Endothelial cell of umbilical vein (primary cell): ENCODE data around the gene TOP3B.

Source experiments
- EZH2 ChIP-seq: IDR thresholded peaks from 2 replicates; pipeline ENCODE4 v1.6.1; 2012; ENCODE audit warnings: borderline replicate concordance, low read depth, mild to moderate bottlenecking, moderate library complexity, low read length, inconsistent platforms; ENCODE audit not compliant: severe bottlenecking
- POLR2A ChIP-seq: IDR thresholded peaks from 2 replicates; pipeline ENCODE4 v1.6.1; 2012; ENCODE audit warnings: low read depth, mild to moderate bottlenecking, control low read depth, low read length
- TF ChIP-seq, protein P1 (sequence below), 2 donors: IDR thresholded peaks; 1 replicate in 1 of 2; 2 replicates in 1 of 2; pipeline ENCODE4 v1.5.1; 2011; ENCODE audit warnings: low read length in 2 of 2, mild to moderate bottlenecking in 2 of 2, moderate library complexity in 2 of 2, control low read depth in 1 of 2, inconsistent platforms in 1 of 2, low read depth in 1 of 2; ENCODE audit not compliant: insufficient read depth in 1 of 2; ENCODE audit errors: extremely low read depth in 1 of 2

DNA sequence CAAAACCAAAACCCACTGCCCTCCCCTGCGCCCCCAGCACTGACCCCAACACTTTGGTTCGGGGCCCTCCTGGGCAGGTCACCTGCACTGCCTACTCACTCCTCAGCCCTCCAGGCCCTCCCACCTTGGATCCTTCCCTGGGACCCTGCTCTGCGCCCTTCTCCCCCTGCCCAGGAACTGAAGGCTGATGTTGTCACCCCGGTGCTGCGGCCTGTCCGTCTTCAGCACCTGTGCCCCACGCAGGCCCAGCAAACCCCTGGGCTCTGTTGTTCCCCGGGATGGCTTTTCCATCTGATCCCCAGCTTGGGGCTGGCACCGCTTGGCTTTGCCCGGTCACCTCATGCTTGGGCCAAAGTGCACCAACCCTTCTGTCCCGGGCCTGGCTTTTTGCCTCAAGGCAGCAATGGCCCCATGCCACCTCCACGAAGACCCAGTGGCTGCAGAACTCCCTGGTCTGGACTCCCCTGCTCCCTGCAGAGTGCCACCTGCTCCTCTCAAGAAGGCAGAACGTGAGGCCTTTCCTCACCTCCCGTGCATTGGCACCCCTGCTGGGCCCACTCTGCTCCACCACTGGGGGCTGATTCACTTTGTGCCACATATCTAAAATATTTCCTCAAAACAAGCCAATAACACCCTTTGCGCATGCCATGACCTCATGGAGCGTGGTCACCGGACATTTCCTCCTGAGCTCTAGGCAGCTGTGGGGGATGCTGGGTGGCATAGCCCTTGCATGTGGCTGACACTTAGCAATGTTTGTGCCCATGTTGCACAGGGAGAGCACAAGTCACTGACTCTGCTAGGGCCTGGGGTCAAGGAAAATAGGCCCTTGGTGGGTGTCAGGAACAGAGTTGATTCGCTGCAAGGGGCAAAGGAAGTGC lies 38.8 kb downstream of the TOP3B start:
- no peak for TF ChIP-seq EZH2
- no peak for TF ChIP-seq POLR2A
- TF ChIP-seq, protein P1, sequence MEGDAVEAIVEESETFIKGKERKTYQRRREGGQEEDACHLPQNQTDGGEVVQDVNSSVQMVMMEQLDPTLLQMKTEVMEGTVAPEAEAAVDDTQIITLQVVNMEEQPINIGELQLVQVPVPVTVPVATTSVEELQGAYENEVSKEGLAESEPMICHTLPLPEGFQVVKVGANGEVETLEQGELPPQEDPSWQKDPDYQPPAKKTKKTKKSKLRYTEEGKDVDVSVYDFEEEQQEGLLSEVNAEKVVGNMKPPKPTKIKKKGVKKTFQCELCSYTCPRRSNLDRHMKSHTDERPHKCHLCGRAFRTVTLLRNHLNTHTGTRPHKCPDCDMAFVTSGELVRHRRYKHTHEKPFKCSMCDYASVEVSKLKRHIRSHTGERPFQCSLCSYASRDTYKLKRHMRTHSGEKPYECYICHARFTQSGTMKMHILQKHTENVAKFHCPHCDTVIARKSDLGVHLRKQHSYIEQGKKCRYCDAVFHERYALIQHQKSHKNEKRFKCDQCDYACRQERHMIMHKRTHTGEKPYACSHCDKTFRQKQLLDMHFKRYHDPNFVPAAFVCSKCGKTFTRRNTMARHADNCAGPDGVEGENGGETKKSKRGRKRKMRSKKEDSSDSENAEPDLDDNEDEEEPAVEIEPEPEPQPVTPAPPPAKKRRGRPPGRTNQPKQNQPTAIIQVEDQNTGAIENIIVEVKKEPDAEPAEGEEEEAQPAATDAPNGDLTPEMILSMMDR (IDR thresholded peaks at IDR 0.05; ENCODE audit: extremely low read depth in 1 of 2, insufficient read depth in 1 of 2, low read depth in 1 of 2, low read length in 2 of 2), result peak in 1 of 2 donors; percentile 8
